SK-N-SH treated with all-trans-retinoic acid at 6 μM for 48 hours (cell line): ENCODE measurements around the gene LMF2.

Experiments used
- ATAC-seq: fragments of 200-7000 bp; cut with Tn5 transposase; 3 replicates; pipeline ENCODE4 v1.9.1; 2020; ENCODE audit warnings: mild to moderate bottlenecking, moderate library complexity
- ARNTL ChIP-seq: fragments of 450-650 bp; formaldehyde crosslinking; IDR thresholded peaks from 2 replicates; pipeline ENCODE4 v1.5.0; 2020; ENCODE audit warnings: low read depth, mild to moderate bottlenecking, moderate library complexity, borderline replicate concordance
- BACH2 ChIP-seq: fragments of 250-450 bp; sonication (Bioruptor Pico); IDR thresholded peaks from 2 replicates; pipeline ENCODE4 v1.9.0; 2021; ENCODE audit warnings: mild to moderate bottlenecking, borderline replicate concordance
- CSDC2 ChIP-seq: fragments of 250-450 bp; sonication (Bioruptor Pico); IDR thresholded peaks from 2 replicates; pipeline ENCODE4 v1.5.0; 2020; ENCODE audit warnings: mild to moderate bottlenecking, moderate library complexity
- ESRRG ChIP-seq: fragments of 250-450 bp; sonication (Bioruptor Pico); IDR thresholded peaks from 2 replicates; pipeline ENCODE4 v1.6.1; 2021; ENCODE audit warnings: mild to moderate bottlenecking
- GLIS3 ChIP-seq: fragments of 250-450 bp; sonication (Bioruptor Pico); IDR thresholded peaks from 2 replicates; pipeline ENCODE4 v1.5.0; 2020; ENCODE audit warnings: mild to moderate bottlenecking, moderate library complexity
- OSR1 ChIP-seq: fragments of 250-450 bp; sonication (Bioruptor Pico); IDR thresholded peaks from 2 replicates; pipeline ENCODE4 v1.8.0; 2022; ENCODE audit warnings: moderate library complexity, mild to moderate bottlenecking, inconsistent platforms
- PATZ1 ChIP-seq: fragments of 250-450 bp; sonication (Bioruptor Pico); IDR thresholded peaks from 2 replicates; pipeline ENCODE4 v1.8.0; 2020; ENCODE audit warnings: mild to moderate bottlenecking, moderate library complexity, borderline replicate concordance
- POU6F1 ChIP-seq: fragments of 250-450 bp; sonication (Bioruptor Pico); IDR thresholded peaks from 2 replicates; pipeline ENCODE4 v1.8.0; 2021; ENCODE audit warnings: low read depth, mild to moderate bottlenecking, moderate library complexity, borderline replicate concordance
- PPARA ChIP-seq: fragments of 250-450 bp; sonication (Bioruptor Pico); IDR thresholded peaks from 2 replicates; pipeline ENCODE4 v1.5.0; 2020; ENCODE audit warnings: mild to moderate bottlenecking, borderline replicate concordance
- RARB ChIP-seq: fragments of 250-450 bp; sonication (Bioruptor Pico); IDR thresholded peaks from 2 replicates; pipeline ENCODE4 v1.8.0; 2021; ENCODE audit warnings: mild to moderate bottlenecking, moderate library complexity
- SNAI2 ChIP-seq: fragments of 250-450 bp; sonication (Bioruptor Pico); IDR thresholded peaks from 2 replicates; pipeline ENCODE4 v1.5.0; 2020; ENCODE audit warnings: mild to moderate bottlenecking, moderate library complexity
- TCF4 ChIP-seq: fragments of 250-450 bp; sonication (Bioruptor Pico); IDR thresholded peaks from 2 replicates; pipeline ENCODE4 v1.8.0; 2021; ENCODE audit warnings: mild to moderate bottlenecking, moderate library complexity, borderline replicate concordance
- TOX ChIP-seq: fragments of 250-450 bp; sonication (Bioruptor Pico); IDR thresholded peaks from 2 replicates; pipeline ENCODE4 v1.8.0; 2021; ENCODE audit warnings: mild to moderate bottlenecking, moderate library complexity, borderline replicate concordance
- ZC3H10 ChIP-seq: fragments of 250-450 bp; sonication (Bioruptor Pico); IDR thresholded peaks from 2 replicates; pipeline ENCODE4 v1.5.1; 2021; ENCODE audit warnings: mild to moderate bottlenecking, moderate library complexity
- ZFP3 ChIP-seq: fragments of 250-450 bp; sonication (Bioruptor Pico); IDR thresholded peaks from 2 replicates; pipeline ENCODE4 v1.5.0; 2020; ENCODE audit warnings: mild to moderate bottlenecking, moderate library complexity
- ZFP30 ChIP-seq: fragments of 450-650 bp; formaldehyde crosslinking; IDR thresholded peaks from 2 replicates; pipeline ENCODE4 v1.5.0; 2022; ENCODE audit warnings: mild to moderate bottlenecking, moderate library complexity
- ZNF565 ChIP-seq: fragments of 450-650 bp; formaldehyde crosslinking; conservative IDR thresholded peaks from 2 replicates; pipeline ENCODE4 v1.5.0; 2020; ENCODE audit warnings: low read depth, mild to moderate bottlenecking, moderate library complexity
- ZNF70 ChIP-seq: fragments of 450-650 bp; formaldehyde crosslinking; IDR thresholded peaks from 2 replicates; pipeline ENCODE4 v1.5.0; 2020; ENCODE audit warnings: mild to moderate bottlenecking, moderate library complexity
- ZNF8 ChIP-seq: fragments of 450-650 bp; formaldehyde crosslinking; IDR thresholded peaks from 2 replicates; pipeline ENCODE4 v1.5.0; 2020; ENCODE audit warnings: mild to moderate bottlenecking, moderate library complexity
- TF ChIP-seq, protein P1 (sequence below): fragments of 250-450 bp; sonication (Bioruptor Pico); IDR thresholded peaks from 2 replicates; pipeline ENCODE4 v1.5.1; 2020; ENCODE audit warnings: low read depth, mild to moderate bottlenecking, moderate library complexity
- TF ChIP-seq, protein P2 (sequence below): fragments of 250-450 bp; sonication (Bioruptor Pico); IDR thresholded peaks from 2 replicates; pipeline ENCODE4 v1.5.0; 2020; ENCODE audit warnings: mild to moderate bottlenecking, moderate library complexity
- TF ChIP-seq, protein P3 (sequence below): fragments of 250-450 bp; sonication (Bioruptor Pico); IDR thresholded peaks from 2 replicates; pipeline ENCODE4 v1.5.1; 2021; ENCODE audit warnings: mild to moderate bottlenecking, moderate library complexity

LMF2 gene

GRCh38 chr22:50505776-50506610 is 1.5 kb downstream of the LMF2 start:
- no peak for TF ChIP-seq CSDC2 (CRISPR knock-in tag)
- TF ChIP-seq BACH2: no peak
- TF ChIP-seq ZNF8: no peak
- no peak for TF ChIP-seq ZC3H10 (CRISPR knock-in tag)
- no peak for TF ChIP-seq ZFP3 (CRISPR knock-in tag)
- no peak for TF ChIP-seq ESRRG (CRISPR knock-in tag)
- TF ChIP-seq TOX (CRISPR knock-in tag): no peak
- no peak for TF ChIP-seq SNAI2 (CRISPR knock-in tag)
- TF ChIP-seq, protein P1, sequence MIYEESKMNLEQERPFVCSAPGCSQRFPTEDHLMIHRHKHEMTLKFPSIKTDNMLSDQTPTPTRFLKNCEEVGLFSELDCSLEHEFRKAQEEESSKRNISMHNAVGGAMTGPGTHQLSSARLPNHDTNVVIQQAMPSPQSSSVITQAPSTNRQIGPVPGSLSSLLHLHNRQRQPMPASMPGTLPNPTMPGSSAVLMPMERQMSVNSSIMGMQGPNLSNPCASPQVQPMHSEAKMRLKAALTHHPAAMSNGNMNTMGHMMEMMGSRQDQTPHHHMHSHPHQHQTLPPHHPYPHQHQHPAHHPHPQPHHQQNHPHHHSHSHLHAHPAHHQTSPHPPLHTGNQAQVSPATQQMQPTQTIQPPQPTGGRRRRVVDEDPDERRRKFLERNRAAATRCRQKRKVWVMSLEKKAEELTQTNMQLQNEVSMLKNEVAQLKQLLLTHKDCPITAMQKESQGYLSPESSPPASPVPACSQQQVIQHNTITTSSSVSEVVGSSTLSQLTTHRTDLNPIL (CRISPR knock-in tag): no peak
- TF ChIP-seq, protein P2, sequence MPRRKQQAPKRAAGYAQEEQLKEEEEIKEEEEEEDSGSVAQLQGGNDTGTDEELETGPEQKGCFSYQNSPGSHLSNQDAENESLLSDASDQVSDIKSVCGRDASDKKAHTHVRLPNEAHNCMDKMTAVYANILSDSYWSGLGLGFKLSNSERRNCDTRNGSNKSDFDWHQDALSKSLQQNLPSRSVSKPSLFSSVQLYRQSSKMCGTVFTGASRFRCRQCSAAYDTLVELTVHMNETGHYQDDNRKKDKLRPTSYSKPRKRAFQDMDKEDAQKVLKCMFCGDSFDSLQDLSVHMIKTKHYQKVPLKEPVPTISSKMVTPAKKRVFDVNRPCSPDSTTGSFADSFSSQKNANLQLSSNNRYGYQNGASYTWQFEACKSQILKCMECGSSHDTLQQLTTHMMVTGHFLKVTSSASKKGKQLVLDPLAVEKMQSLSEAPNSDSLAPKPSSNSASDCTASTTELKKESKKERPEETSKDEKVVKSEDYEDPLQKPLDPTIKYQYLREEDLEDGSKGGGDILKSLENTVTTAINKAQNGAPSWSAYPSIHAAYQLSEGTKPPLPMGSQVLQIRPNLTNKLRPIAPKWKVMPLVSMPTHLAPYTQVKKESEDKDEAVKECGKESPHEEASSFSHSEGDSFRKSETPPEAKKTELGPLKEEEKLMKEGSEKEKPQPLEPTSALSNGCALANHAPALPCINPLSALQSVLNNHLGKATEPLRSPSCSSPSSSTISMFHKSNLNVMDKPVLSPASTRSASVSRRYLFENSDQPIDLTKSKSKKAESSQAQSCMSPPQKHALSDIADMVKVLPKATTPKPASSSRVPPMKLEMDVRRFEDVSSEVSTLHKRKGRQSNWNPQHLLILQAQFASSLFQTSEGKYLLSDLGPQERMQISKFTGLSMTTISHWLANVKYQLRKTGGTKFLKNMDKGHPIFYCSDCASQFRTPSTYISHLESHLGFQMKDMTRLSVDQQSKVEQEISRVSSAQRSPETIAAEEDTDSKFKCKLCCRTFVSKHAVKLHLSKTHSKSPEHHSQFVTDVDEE (CRISPR knock-in tag): no peak
- no peak for TF ChIP-seq POU6F1 (CRISPR knock-in tag)
- TF ChIP-seq ZNF70: no peak
- TF ChIP-seq, protein P3, sequence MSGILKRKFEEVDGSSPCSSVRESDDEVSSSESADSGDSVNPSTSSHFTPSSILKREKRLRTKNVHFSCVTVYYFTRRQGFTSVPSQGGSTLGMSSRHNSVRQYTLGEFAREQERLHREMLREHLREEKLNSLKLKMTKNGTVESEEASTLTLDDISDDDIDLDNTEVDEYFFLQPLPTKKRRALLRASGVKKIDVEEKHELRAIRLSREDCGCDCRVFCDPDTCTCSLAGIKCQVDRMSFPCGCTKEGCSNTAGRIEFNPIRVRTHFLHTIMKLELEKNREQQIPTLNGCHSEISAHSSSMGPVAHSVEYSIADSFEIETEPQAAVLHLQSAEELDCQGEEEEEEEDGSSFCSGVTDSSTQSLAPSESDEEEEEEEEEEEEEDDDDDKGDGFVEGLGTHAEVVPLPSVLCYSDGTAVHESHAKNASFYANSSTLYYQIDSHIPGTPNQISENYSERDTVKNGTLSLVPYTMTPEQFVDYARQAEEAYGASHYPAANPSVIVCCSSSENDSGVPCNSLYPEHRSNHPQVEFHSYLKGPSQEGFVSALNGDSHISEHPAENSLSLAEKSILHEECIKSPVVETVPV (CRISPR knock-in tag): no peak
- no peak for TF ChIP-seq GLIS3 (CRISPR knock-in tag)
- TF ChIP-seq ZFP30 (CRISPR knock-in tag): no peak
- ATAC-seq: no peak

GRCh38 chr22:50505276-50505775 is 2.2 kb downstream of the LMF2 start:
- TF ChIP-seq ARNTL (CRISPR knock-in tag) (no peak), PATZ1 (CRISPR knock-in tag) (no peak), ESRRG (CRISPR knock-in tag) (no peak), CSDC2 (CRISPR knock-in tag) (no peak), ZC3H10 (CRISPR knock-in tag) (no peak), GLIS3 (CRISPR knock-in tag) (no peak), ZNF565 (CRISPR knock-in tag) (no peak), ZNF70 (no peak), OSR1 (CRISPR knock-in tag) (no peak), POU6F1 (CRISPR knock-in tag) (no peak), RARB (no peak), ZFP30 (CRISPR knock-in tag) (no peak), SNAI2 (CRISPR knock-in tag) (no peak), BACH2 (no peak), TCF4 (CRISPR knock-in tag) (no peak), TOX (CRISPR knock-in tag) (no peak), PPARA (CRISPR knock-in tag) (no peak), ZNF8 (no peak)
- TF ChIP-seq, protein P2 (CRISPR knock-in tag): no peak
- TF ChIP-seq, all 23 proteins: peak for 0
- ATAC-seq: no peak
